ENCODE results near the gene S100A8.

S100A8 gene

GRCh38 chr1:153428791-153429190 is 37.9 kb upstream of the S100A8 start:
- Histone ChIP-seq H3K36me3 (replicated peaks; ENCODE audit: low read depth, low read length) (no peaks in the 10 kb centered on the region), H3K4me2 (ENCODE audit: low read length) (no peak overlapping the region), H3K27ac (ENCODE audit: low read length) (no peak overlapping the region), H2AFZ (ENCODE audit: low read depth, low read length) (no peak overlapping the region), H3K9me3 (ENCODE audit: insufficient read depth, low read length) (no peaks in the 10 kb centered on the region), H3K9ac (ENCODE audit: low read length) (no peak overlapping the region), H3K79me2 (ENCODE audit: low read length) (no peaks in the 10 kb centered on the region), H3K27me3 (ENCODE audit: low read depth, low read length) (peaks cover 70% of the 10 kb centered on the region), H3K4me3 (ENCODE audit: low read length) (no peak overlapping the region), H4K20me1 (ENCODE audit: insufficient read depth, low read length) (0 out of 2 replicates have a peak, but pooled peaks cover 5% of the 10 kb centered on the region), H3K4me1 (ENCODE audit: low read length) (no peaks in the 10 kb centered on the region)
- TF ChIP-seq EZH2phosphoT487 (IDR thresholded peaks at IDR 0.05; ENCODE audit: low read depth), result no peak
- no peak for TF ChIP-seq CTCF (IDR thresholded peaks at IDR 0.05; ENCODE audit: low read depth, low read length)

GRCh38 chr1:153428073-153428638 is 37.3 kb upstream of the S100A8 start:
- H3K36me3 ChIP-seq (replicated peaks; ENCODE audit: low read depth, low read length), result no peaks in the 10 kb centered on the region
- H3K27ac ChIP-seq (ENCODE audit: low read length), result no peak overlapping the region
- no peak overlapping the region for H3K4me2 ChIP-seq (ENCODE audit: low read length)
- TF ChIP-seq CTCF (IDR thresholded peaks at IDR 0.05; ENCODE audit: low read depth, low read length) (no peak), EZH2phosphoT487 (IDR thresholded peaks at IDR 0.05; ENCODE audit: low read depth) (no peak)
- no peak overlapping the region for H3K4me3 ChIP-seq (ENCODE audit: low read length)
- H3K4me1 ChIP-seq (ENCODE audit: low read length), result no peaks in the 10 kb centered on the region
- no peaks in the 10 kb centered on the region for H3K9me3 ChIP-seq (ENCODE audit: insufficient read depth, low read length)
- H3K79me2 ChIP-seq (ENCODE audit: low read length), result no peaks in the 10 kb centered on the region
- H3K9ac ChIP-seq (ENCODE audit: low read length), result no peak overlapping the region
- H4K20me1 ChIP-seq (ENCODE audit: insufficient read depth, low read length), result 0 out of 2 replicates have a peak, but pooled peaks cover 5% of the 10 kb centered on the region
- no peak overlapping the region for H2AFZ ChIP-seq (ENCODE audit: low read depth, low read length)
- H3K27me3 ChIP-seq (ENCODE audit: low read depth, low read length), result peaks cover 67% of the 10 kb centered on the region

- Histone ChIP-seq H3K27ac (ENCODE audit: low read length) (no peak overlapping the region), H3K4me1 (ENCODE audit: low read length) (no peaks in the 10 kb centered on the region), H4K20me1 (ENCODE audit: insufficient read depth, low read length) (0 out of 2 replicates have a peak, but pooled peaks cover 5% of the 10 kb centered on the region), H3K79me2 (ENCODE audit: low read length) (no peaks in the 10 kb centered on the region), H3K27me3 (ENCODE audit: low read depth, low read length) (peaks cover 58% of the 10 kb centered on the region), H3K36me3 (replicated peaks; ENCODE audit: low read depth, low read length) (no peaks in the 10 kb centered on the region), H3K9me3 (ENCODE audit: insufficient read depth, low read length) (no peaks in the 10 kb centered on the region), H2AFZ (ENCODE audit: low read depth, low read length) (no peak overlapping the region), H3K9ac (ENCODE audit: low read length) (no peak overlapping the region), H3K4me2 (ENCODE audit: low read length) (no peak overlapping the region), H3K4me3 (ENCODE audit: low read length) (no peak overlapping the region)
- TF ChIP-seq CTCF (IDR thresholded peaks at IDR 0.05; ENCODE audit: low read depth, low read length) (no peak), EZH2phosphoT487 (IDR thresholded peaks at IDR 0.05; ENCODE audit: low read depth) (no peak)
Measured at GRCh38 chr1:153426809-153427208, 35.9 kb upstream of the S100A8 start.

GRCh38 chr1:153422450-153423068 is 31.7 kb upstream of the S100A8 start:
- Histone ChIP-seq H3K4me3 (ENCODE audit: low read length) (no peak overlapping the region), H3K79me2 (ENCODE audit: low read length) (no peaks in the 10 kb centered on the region), H3K27me3 (ENCODE audit: low read depth, low read length) (peaks cover 60% of the 10 kb centered on the region), H3K9me3 (ENCODE audit: insufficient read depth, low read length) (no peaks in the 10 kb centered on the region), H4K20me1 (ENCODE audit: insufficient read depth, low read length) (no peaks in the 10 kb centered on the region), H3K4me2 (ENCODE audit: low read length) (no peak overlapping the region), H3K36me3 (replicated peaks; ENCODE audit: low read depth, low read length) (no peaks in the 10 kb centered on the region), H3K4me1 (ENCODE audit: low read length) (no peaks in the 10 kb centered on the region), H3K27ac (ENCODE audit: low read length) (no peak overlapping the region), H2AFZ (ENCODE audit: low read depth, low read length) (no peak overlapping the region), H3K9ac (ENCODE audit: low read length) (no peak overlapping the region)
- TF ChIP-seq CTCF (IDR thresholded peaks at IDR 0.05; ENCODE audit: low read depth, low read length) (no peak), EZH2phosphoT487 (IDR thresholded peaks at IDR 0.05; ENCODE audit: low read depth) (no peak)

All from OCI-LY3 (cell line).